Measurements from ENCODE around the gene NAPB.
A peak's percentile ranks its signal among the peaks of the same experiment; 100 is the strongest.

The NAPB gene

GRCh38 chr20:23425129-23425528 is 3.8 kb upstream of the NAPB start:
- Mint-ChIP-seq H3K27me3 (peaks cover 21% of the 10 kb centered on the region), H3K4me3 (no peak overlapping the region), H3K4me1 (peaks cover 20% of the 10 kb centered on the region), H3K36me3 (peaks cover 1% of the 10 kb centered on the region), H3K9me3 (no peaks in the 10 kb centered on the region), H3K27ac (no peak overlapping the region)
- no peak for DNase-seq
- CTCF ChIA-PET, result no interaction called here

DNA sequence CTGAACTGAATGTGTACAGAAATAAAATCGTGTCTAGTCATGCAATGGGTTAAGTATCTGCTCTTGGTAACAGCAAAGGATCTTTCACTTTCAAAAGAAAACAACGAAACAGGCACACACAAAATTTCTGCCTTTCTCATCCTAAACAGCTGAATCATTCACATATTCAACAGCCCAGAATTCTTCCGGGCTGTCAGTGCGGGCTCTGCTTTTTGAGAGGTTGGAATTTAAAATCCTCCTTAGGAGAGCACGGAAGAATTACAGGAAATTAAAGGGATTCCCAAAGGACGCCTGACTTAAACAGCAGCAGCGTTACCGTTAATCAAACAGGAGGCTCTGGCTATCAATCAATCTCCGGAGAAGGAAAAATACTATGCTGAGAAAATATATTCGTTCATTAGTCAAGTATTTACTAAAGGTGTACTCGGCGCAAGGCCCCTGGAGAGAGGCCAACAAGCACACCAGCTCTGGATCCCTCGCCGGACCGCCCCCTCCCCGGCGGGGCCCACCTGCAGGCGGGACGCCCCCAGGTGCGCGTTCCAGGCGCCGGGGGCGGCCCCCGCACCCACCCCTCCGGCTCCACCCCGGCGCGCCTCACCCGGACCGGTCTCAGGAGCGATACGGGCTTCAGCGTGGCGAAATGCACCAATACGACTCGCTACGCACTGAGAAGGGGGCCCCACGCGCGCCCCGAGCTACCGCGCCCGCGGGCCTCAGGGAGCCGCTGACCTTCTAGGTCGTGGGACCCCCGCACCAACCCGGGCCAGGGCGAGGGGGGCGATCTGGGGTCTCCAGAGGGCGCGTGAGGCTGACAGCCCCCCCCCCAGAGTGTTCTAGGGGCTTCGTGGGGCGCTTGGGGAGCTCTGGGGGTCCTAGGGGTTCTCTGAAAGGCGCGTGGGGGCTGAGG is 1.0 kb downstream of the NAPB start:
- Mint-ChIP-seq H3K27me3 (peaks cover 19% of the 10 kb centered on the region), H3K4me3 (peak overlapping the region; percentile 84), H3K27ac (peak overlapping the region; percentile 93), H3K4me1 (peaks cover 58% of the 10 kb centered on the region), H3K36me3 (peaks cover 5% of the 10 kb centered on the region), H3K9me3 (no peaks in the 10 kb centered on the region)
- CTCF ChIA-PET, result interaction anchor here (0.9 to 1.7 kb wide), 5 partner anchors 9 to 71 kb away, joined by 3 to 5 read pairs (median 3); no protein-coding TSS in a partner anchor
- peak; percentile 63 for DNase-seq

- H3K27ac Mint-ChIP-seq, result peak overlapping the region; percentile 93
- no peaks in the 10 kb centered on the region for H3K9me3 Mint-ChIP-seq
- CTCF ChIA-PET, result interaction anchor here (0.9 to 1.7 kb wide), 2 partner anchors 19 to 70 kb away, joined by 4 to 5 read pairs; no protein-coding TSS in a partner anchor
- H3K4me3 Mint-ChIP-seq, result peak overlapping the region; percentile 84
- peaks cover 5% of the 10 kb centered on the region for H3K36me3 Mint-ChIP-seq
- DNase-seq, result no peak
- H3K27me3 Mint-ChIP-seq, result peaks cover 13% of the 10 kb centered on the region
- H3K4me1 Mint-ChIP-seq, result peaks cover 58% of the 10 kb centered on the region
These were observed 1.7 kb downstream of the NAPB start for GRCh38 chr20:23419657-23419994.

DNA sequence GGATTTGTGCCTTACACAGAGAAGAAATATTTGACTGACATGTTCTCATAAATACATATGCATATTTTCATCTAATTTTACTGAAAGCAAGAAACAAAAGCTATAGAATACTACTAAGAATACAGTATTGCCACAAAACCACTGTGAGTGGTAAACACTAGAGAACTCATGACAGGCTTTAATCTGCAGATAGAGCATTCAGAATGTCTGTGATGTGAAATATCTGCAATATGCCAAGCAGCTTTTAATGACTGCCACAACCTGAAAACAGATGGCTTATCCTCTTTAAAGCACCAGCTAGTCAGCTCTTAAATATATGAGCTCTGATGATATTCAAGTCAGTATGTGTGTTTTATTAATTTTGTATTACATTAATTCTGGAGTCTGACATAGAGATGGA is 3.4 kb downstream of the NAPB start:
- peak overlapping the region; percentile 68 for H3K27ac Mint-ChIP-seq
- no peak overlapping the region for H3K4me3 Mint-ChIP-seq
- peaks cover 60% of the 10 kb centered on the region for H3K4me1 Mint-ChIP-seq
- no peaks in the 10 kb centered on the region for H3K9me3 Mint-ChIP-seq
- H3K27me3 Mint-ChIP-seq, result peaks cover 4% of the 10 kb centered on the region
- peaks cover 5% of the 10 kb centered on the region for H3K36me3 Mint-ChIP-seq
- CTCF ChIA-PET, result interaction anchor here (1.4 kb wide), 1 partner anchor 69 kb away, joined by 4 read pairs; no protein-coding TSS in a partner anchor
- no peak for DNase-seq

- H3K27ac Mint-ChIP-seq, result peak overlapping the region; percentile 60
- H3K36me3 Mint-ChIP-seq, result peaks cover 5% of the 10 kb centered on the region
- no peak for DNase-seq
- CTCF ChIA-PET, result interaction anchor here (0.9 to 1.2 kb wide), 3 partner anchors 16 to 66 kb away, joined by 3 to 4 read pairs (median 4); no protein-coding TSS in a partner anchor
- no peak overlapping the region for H3K4me3 Mint-ChIP-seq
- peaks cover 46% of the 10 kb centered on the region for H3K4me1 Mint-ChIP-seq
- H3K27me3 Mint-ChIP-seq, result no peaks in the 10 kb centered on the region
- H3K9me3 Mint-ChIP-seq, result no peaks in the 10 kb centered on the region
These were observed 5.2 kb downstream of the NAPB start for GRCh38 chr20:23415959-23416583.

DNA sequence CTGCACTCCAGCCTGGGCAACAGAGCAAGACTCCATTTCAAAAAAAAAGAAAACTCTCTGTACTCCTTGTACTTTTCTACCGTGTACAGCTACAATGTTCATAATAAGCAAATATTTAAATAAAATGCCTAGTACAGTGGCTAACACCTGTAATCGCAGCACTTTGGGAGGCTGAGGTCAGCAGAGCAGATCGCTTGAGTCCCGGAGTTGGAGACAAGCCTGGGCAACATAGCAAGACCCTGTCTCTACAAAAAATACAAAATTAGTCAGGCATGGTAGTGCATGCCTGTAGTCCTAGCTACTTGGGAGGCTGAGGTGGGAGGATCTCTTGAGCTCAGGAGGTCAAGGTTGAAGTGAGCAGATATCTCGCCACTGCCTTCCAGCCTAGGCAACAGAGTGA is 5.7 kb downstream of the NAPB start:
- H3K27ac Mint-ChIP-seq, result peak overlapping the region; percentile 60
- no peak overlapping the region for H3K4me3 Mint-ChIP-seq
- CTCF ChIA-PET, result interaction anchor here (0.9 to 1.0 kb wide), 2 partner anchors 15 to 66 kb away, joined by 4 read pairs; no protein-coding TSS in a partner anchor
- H3K4me1 Mint-ChIP-seq, result peaks cover 46% of the 10 kb centered on the region
- no peaks in the 10 kb centered on the region for H3K27me3 Mint-ChIP-seq
- H3K36me3 Mint-ChIP-seq, result peaks cover 5% of the 10 kb centered on the region
- no peak for DNase-seq
- no peaks in the 10 kb centered on the region for H3K9me3 Mint-ChIP-seq

GRCh38 chr20:23414526-23415188 is 6.6 kb downstream of the NAPB start:
- CTCF ChIA-PET, result no interaction called here
- Mint-ChIP-seq H3K9me3 (no peaks in the 10 kb centered on the region), H3K27ac (no peak overlapping the region), H3K4me1 (peaks cover 42% of the 10 kb centered on the region), H3K27me3 (no peaks in the 10 kb centered on the region), H3K36me3 (no peaks in the 10 kb centered on the region), H3K4me3 (no peak overlapping the region)
- DNase-seq, result no peak

DNA sequence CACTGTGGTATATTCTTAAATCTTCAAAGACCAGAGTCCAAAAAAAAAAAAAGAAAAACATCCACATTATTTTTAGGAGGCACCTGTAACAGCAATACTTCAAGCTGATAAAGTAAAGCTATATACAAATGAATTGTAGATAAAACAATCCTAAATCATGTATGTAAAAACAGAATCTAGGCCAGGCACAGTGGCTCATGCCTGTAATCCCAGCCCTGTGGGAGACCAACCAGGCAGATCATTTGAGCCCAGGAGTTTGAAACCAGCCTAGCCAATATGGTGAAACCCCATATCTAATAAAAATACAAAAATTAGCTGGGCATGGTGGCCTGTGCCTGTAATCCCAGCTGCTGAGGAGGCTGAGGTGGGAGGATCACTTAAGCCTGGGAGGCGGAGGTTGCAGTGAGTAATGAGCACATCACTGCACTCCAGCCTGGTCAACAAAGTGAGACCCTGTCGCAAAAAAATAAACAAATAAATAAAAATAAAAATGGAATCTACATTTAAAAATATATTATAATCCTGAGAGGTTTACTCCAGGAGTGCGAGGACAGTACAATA is 7.3 kb downstream of the NAPB start:
- H3K4me1 Mint-ChIP-seq, result peaks cover 35% of the 10 kb centered on the region
- no peaks in the 10 kb centered on the region for H3K27me3 Mint-ChIP-seq
- CTCF ChIA-PET, result no interaction called here
- no peak overlapping the region for H3K4me3 Mint-ChIP-seq
- H3K27ac Mint-ChIP-seq, result no peak overlapping the region
- H3K9me3 Mint-ChIP-seq, result no peaks in the 10 kb centered on the region
- no peak for DNase-seq
- no peaks in the 10 kb centered on the region for H3K36me3 Mint-ChIP-seq

GRCh38 chr20:23412026-23412425 is 9.3 kb downstream of the NAPB start:
- Mint-ChIP-seq H3K9me3 (no peaks in the 10 kb centered on the region), H3K36me3 (peaks cover 2% of the 10 kb centered on the region), H3K27me3 (no peaks in the 10 kb centered on the region), H3K4me3 (no peak overlapping the region), H3K4me1 (peaks cover 32% of the 10 kb centered on the region), H3K27ac (no peak overlapping the region)
- no peak for DNase-seq
- CTCF ChIA-PET, result interaction anchor here (0.7 to 1.3 kb wide), 3 partner anchors 8 to 62 kb away, joined by 3 read pairs; no protein-coding TSS in a partner anchor

DNA sequence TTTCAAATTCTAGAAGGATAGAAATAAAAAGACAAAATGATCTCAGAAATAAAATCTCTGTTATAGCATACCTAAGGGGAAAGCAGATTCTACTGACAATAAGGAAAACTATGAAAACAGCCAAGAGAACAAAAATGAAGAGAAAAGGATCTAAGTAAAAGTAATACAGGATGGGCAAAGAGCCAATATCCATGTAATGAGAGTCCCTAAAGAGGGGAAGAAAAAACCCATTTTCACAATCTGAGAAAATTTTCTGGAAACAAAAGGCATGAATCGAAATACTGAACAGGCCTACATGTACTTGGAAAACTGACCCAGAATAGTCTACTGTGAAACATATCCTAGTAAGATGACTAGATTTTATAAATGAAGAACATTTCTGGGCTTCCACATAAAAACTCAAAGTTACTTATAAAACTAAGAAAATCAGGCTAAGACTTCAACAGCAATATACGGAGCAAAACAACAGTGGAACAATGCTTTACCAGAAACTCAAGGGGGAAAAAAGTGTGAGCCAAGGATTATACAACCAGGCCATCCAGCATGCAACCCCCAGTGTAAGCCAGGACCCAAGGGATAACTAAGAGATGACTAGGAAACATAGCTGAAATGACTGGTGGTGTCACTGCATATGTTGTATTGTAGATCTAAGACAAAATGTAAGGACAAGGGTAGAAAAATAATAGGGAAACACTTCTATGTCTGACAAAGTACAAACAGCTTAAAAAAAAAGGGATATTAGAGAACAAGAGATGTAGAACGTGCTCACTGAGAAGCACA is 10.2 kb downstream of the NAPB start:
- Mint-ChIP-seq H3K9me3 (no peaks in the 10 kb centered on the region), H3K4me3 (no peak overlapping the region)

DNA sequence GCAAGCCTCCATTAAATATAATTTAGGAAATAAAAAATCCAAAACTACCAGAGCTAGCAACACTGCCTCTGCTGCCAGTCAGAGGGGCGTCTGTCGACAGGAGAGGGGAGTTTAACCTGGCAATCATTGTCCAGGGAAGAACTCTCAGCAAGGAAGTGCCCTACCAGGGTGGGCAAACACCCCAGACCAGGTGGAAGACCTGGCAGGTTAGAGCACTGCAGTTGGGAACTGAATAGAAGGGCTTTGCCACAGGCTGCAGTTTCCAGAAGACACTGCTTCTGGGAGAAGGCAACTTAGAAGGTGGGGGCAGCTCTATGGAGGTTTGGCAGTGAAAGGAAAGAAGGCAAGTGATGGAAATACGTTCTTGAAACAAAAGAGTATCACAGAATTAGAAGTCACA is 11.5 kb downstream of the NAPB start:
- DNase-seq, result no peak
- H3K9me3 Mint-ChIP-seq, result no peaks in the 10 kb centered on the region
- H3K27ac Mint-ChIP-seq, result no peak overlapping the region
- H3K4me3 Mint-ChIP-seq, result no peak overlapping the region
- no peaks in the 10 kb centered on the region for H3K27me3 Mint-ChIP-seq
- peaks cover 2% of the 10 kb centered on the region for H3K36me3 Mint-ChIP-seq
- H3K4me1 Mint-ChIP-seq, result peaks cover 21% of the 10 kb centered on the region
- CTCF ChIA-PET, result no interaction called here

More for the DNA sequence above, 10.2 kb downstream of the NAPB start:
- DNase-seq, result no peak
- Mint-ChIP-seq H3K36me3 (peaks cover 2% of the 10 kb centered on the region), H3K27me3 (no peaks in the 10 kb centered on the region), H3K27ac (no peak overlapping the region), H3K4me1 (peaks cover 27% of the 10 kb centered on the region)
- CTCF ChIA-PET, result interaction anchor here (0.7 to 1.3 kb wide), 3 partner anchors 9 to 62 kb away, joined by 3 read pairs; no protein-coding TSS in a partner anchor

GRCh38 chr20:23408957-23409356 is 12.3 kb downstream of the NAPB start:
- H3K9me3 Mint-ChIP-seq, result no peaks in the 10 kb centered on the region
- peaks cover 2% of the 10 kb centered on the region for H3K36me3 Mint-ChIP-seq
- no peaks in the 10 kb centered on the region for H3K27me3 Mint-ChIP-seq
- CTCF ChIA-PET, result interaction anchor here (1.0 kb wide), 1 partner anchor 28 kb away, joined by 3 read pairs; no protein-coding TSS in a partner anchor
- no peak for DNase-seq
- H3K4me3 Mint-ChIP-seq, result no peak overlapping the region
- H3K27ac Mint-ChIP-seq, result no peak overlapping the region
- H3K4me1 Mint-ChIP-seq, result peaks cover 21% of the 10 kb centered on the region

DNA sequence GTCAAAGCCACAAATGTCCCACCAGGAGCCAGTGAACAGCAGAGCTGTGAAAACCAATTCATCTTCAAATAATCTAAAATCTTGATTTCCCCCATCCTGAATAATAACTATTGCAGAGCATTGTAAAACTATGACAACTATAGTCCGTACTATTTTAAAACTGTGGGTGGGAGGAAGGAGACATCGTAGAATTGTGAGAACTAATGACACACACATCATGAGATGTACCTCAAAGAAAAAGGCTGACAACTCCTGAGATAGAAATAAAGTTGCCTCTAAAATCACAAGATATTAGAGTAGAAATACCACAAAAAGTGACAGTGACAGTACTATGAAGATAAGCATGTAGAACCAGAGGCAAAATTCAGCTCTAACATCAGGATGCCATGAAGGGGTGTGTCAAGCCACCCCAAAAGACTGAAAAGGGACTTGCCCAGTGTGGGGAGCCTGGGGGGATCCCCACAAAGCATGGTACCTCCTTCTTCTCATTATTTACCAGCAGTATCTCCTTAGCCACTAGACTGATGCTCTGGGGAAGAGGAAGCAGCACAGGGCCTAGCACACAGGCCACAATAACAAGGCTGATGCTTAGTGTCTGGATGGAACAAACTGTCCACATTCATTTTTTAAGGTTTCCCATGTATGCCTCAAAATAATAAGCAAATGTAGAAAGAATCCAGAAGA is 13.4 kb downstream of the NAPB start:
- Mint-ChIP-seq H3K4me3 (no peak overlapping the region), H3K9me3 (no peaks in the 10 kb centered on the region), H3K36me3 (peaks cover 5% of the 10 kb centered on the region), H3K4me1 (peaks cover 15% of the 10 kb centered on the region), H3K27me3 (no peaks in the 10 kb centered on the region), H3K27ac (no peak overlapping the region)
- no peak for DNase-seq
- CTCF ChIA-PET, result no interaction called here
